ENCODE results near the gene RSPH6A. TPM values are rescaled to one million over a fixed set of nuclear protein-coding genes. Genes with fewer than 3 reads are reported as not detected.

RSPH6A gene
- total and polyA plus RNA-seq, 7 experiments from 2014 or later = 0.20 to 0.78 (median 0.56) TPM; not detected in 2

Other genes starting within 250 kb of the RSPH6A start
- gene OPA3, start 230.5 kb downstream of the RSPH6A start, total RNA-seq = 10 to 100 TPM in 1 of 5 experiments, 1 to 10 TPM in 4; 7.8 to 14.3 (median 9.0) TPM
- 10 to 100 TPM in 1 of 2 donors, 1 to 10 TPM in 1; 9.2 to 26.1 TPM for gene OPA3, start 230.5 kb downstream of the RSPH6A start, polyA plus RNA-seq
- gene GPR4, start 213.1 kb downstream of the RSPH6A start, total RNA-seq = not detected
- not detected for gene GPR4, start 213.1 kb downstream of the RSPH6A start, polyA plus RNA-seq
- 100 to 1,000 TPM in 1 of 5 experiments, 10 to 100 TPM in 4; 57.4 to 128 (median 58.6) TPM for gene EML2, start 175.9 kb downstream of the RSPH6A start, total RNA-seq
- 10 to 100 TPM; 11.3 to 17.5 TPM for gene EML2, start 175.9 kb downstream of the RSPH6A start, polyA plus RNA-seq
- gene GIPR, start 147.1 kb downstream of the RSPH6A start, total RNA-seq = 1 to 10 TPM; 4.6 to 7.4 (median 6.0) TPM
- under 1 TPM in 1 of 2 donors, not detected in 1; 0.15 TPM for gene GIPR, start 147.1 kb downstream of the RSPH6A start, polyA plus RNA-seq
- gene SNRPD2, start 123.4 kb downstream of the RSPH6A start, total RNA-seq = 100 to 1,000 TPM; 301 to 537 (median 405) TPM
- 1,000 to 10,000 TPM; 1,209 to 1,262 TPM for gene SNRPD2, start 123.4 kb downstream of the RSPH6A start, polyA plus RNA-seq
- gene QPCTL, start 122.6 kb downstream of the RSPH6A start, total RNA-seq = 1 to 10 TPM; 6.1 to 8.9 (median 7.9) TPM
- 1 to 10 TPM; 1.2 to 1.9 TPM for gene QPCTL, start 122.6 kb downstream of the RSPH6A start, polyA plus RNA-seq
- gene FBXO46, start 84.4 kb downstream of the RSPH6A start, total RNA-seq = 10 to 100 TPM; 21.2 to 52.9 (median 36.6) TPM
- 10 to 100 TPM; 11.1 to 17.5 TPM for gene FBXO46, start 84.4 kb downstream of the RSPH6A start, polyA plus RNA-seq
- gene MEIOSIN, start 81.9 kb downstream of the RSPH6A start, total RNA-seq = not detected
- not detected for gene MEIOSIN, start 81.9 kb downstream of the RSPH6A start, polyA plus RNA-seq
- 1 to 10 TPM in 4 of 5 experiments, under 1 TPM in 1; 0.92 to 2.3 (median 1.1) TPM for gene SIX5, start 46.1 kb downstream of the RSPH6A start, total RNA-seq
- gene SIX5, start 46.1 kb downstream of the RSPH6A start, polyA plus RNA-seq = under 1 TPM; 0.15 to 0.17 TPM
- 10 to 100 TPM; 15.0 to 33.9 (median 25.2) TPM for gene DMPK, start 32.8 kb downstream of the RSPH6A start, total RNA-seq
- 1 to 10 TPM in 1 of 2 donors, under 1 TPM in 1; 0.20 to 1.8 TPM for gene DMPK, start 32.8 kb downstream of the RSPH6A start, polyA plus RNA-seq
- gene DMWD, start 22.5 kb downstream of the RSPH6A start, total RNA-seq = 10 to 100 TPM; 18.7 to 43.2 (median 35.4) TPM
- gene DMWD, start 22.5 kb downstream of the RSPH6A start, polyA plus RNA-seq = 1 to 10 TPM; 3.7 to 7.2 TPM
- gene SYMPK, start 47.8 kb upstream of the RSPH6A start, total RNA-seq = 100 to 1,000 TPM in 1 of 5 experiments, 10 to 100 TPM in 4; 81.3 to 110 (median 96.4) TPM
- gene SYMPK, start 47.8 kb upstream of the RSPH6A start, polyA plus RNA-seq = 10 to 100 TPM in 1 of 2 donors, 1 to 10 TPM in 1; 9.9 to 22.7 TPM
- not detected for gene FOXA3, start 49.0 kb upstream of the RSPH6A start, total RNA-seq
- gene FOXA3, start 49.0 kb upstream of the RSPH6A start, polyA plus RNA-seq = not detected
- 10 to 100 TPM; 16.4 to 38.7 (median 26.5) TPM for gene IRF2BP1, start 70.8 kb upstream of the RSPH6A start, total RNA-seq
- 10 to 100 TPM in 1 of 2 donors, 1 to 10 TPM in 1; 6.2 to 11.6 TPM for gene IRF2BP1, start 70.8 kb upstream of the RSPH6A start, polyA plus RNA-seq
- 10 to 100 TPM in 3 of 5 experiments, 1 to 10 TPM in 2; 7.0 to 14.5 (median 11.2) TPM for gene MYPOP, start 87.3 kb upstream of the RSPH6A start, total RNA-seq
- under 1 TPM; 0.15 to 0.40 TPM for gene MYPOP, start 87.3 kb upstream of the RSPH6A start, polyA plus RNA-seq
- not detected for gene NANOS2, start 99.5 kb upstream of the RSPH6A start, total RNA-seq
- gene NANOS2, start 99.5 kb upstream of the RSPH6A start, polyA plus RNA-seq = not detected
- gene NOVA2, start 158.6 kb upstream of the RSPH6A start, total RNA-seq = under 1 TPM in 1 of 5 experiments, not detected in 4; 0.19 TPM
- not detected for gene NOVA2, start 158.6 kb upstream of the RSPH6A start, polyA plus RNA-seq
- gene CCDC61, start 180.2 kb upstream of the RSPH6A start, total RNA-seq = 10 to 100 TPM; 15.5 to 35.8 (median 25.3) TPM
- 10 to 100 TPM; 10.1 to 12.9 TPM for gene CCDC61, start 180.2 kb upstream of the RSPH6A start, polyA plus RNA-seq
- not detected for gene PGLYRP1, start 207.7 kb upstream of the RSPH6A start, total RNA-seq
- not detected for gene PGLYRP1, start 207.7 kb upstream of the RSPH6A start, polyA plus RNA-seq
- not detected for gene IGFL4, start 225.7 kb upstream of the RSPH6A start, total RNA-seq
- not detected for gene IGFL4, start 225.7 kb upstream of the RSPH6A start, polyA plus RNA-seq

Data from naive thymus-derived CD4-positive, alpha-beta T cell (primary cell).